B cell (primary cell): ENCODE data around the gene GPR21. TPM values are rescaled to one million over a fixed set of nuclear protein-coding genes. Genes with fewer than 3 reads are reported as not detected.

ENCODE experiments used
- ATAC-seq: fragments of 200-7000 bp; cut with Tn5 transposase; one replicate; pipeline ENCODE4 v1.10.0; 2021; ENCODE audit warnings: low read depth, mild to moderate bottlenecking, moderate number of reproducible peaks, moderate library complexity
- CTCF ChIA-PET: fragments of 350-600 bp; sonication (Branson Sonifier 250); formaldehyde crosslinking; loops from one replicate; lab custom pipeline; 2021; ENCODE audit warnings: antibody characterized with exemption, inconsistent platforms; lab: Charles Lee
- POLR2A ChIA-PET: fragments of 350-600 bp; sonication (Branson Sonifier 250); formaldehyde crosslinking; loops from one replicate; lab custom pipeline; 2021; ENCODE audit warnings: antibody characterized with exemption; lab: Charles Lee
- DNase-seq: peaks from one replicate; pipeline ENCODE4 v3.0.0; 2013
- H2AFZ ChIP-seq: 2 replicates; pipeline ENCODE4 v1.6.1; 2012; ENCODE audit warnings: mild to moderate bottlenecking, low read depth, low read length; ENCODE audit not compliant: insufficient read depth, poor library complexity, severe bottlenecking
- H3K27ac ChIP-seq, 2 donors: 1 replicate in 1 of 2; 2 replicates in 1 of 2; pipeline ENCODE4 v1.5.1; 2012 to 2013; ENCODE audit warnings: low read length in 2 of 2, mild to moderate bottlenecking in 2 of 2, moderate library complexity in 1 of 2
- H3K27me3 ChIP-seq, 4 experiments: fragments of 200-600 bp in 1 of 4; sonication (generic) in 1 of 4; replicated peaks in 1 of 4; 1 replicate in 2 of 4; 2 replicates in 2 of 4; pipeline versions ENCODE4 v1.6.1 to v1.7.0; 2013 to 2016; ENCODE audit warnings: low read length in 3 of 4, mild to moderate bottlenecking in 2 of 4, mixed read lengths in 1 of 4, moderate library complexity in 1 of 4; ENCODE audit not compliant: insufficient read depth in 4 of 4, control insufficient read depth in 3 of 4; ENCODE audit errors: control extremely low read depth in 1 of 4
- H3K36me3 ChIP-seq, 2 experiments: replicated peaks in 1 of 2; 1 replicate in 1 of 2; 2 replicates in 1 of 2; pipeline versions ENCODE4 v1.6.1 to v1.7.1; 2013; ENCODE audit warnings: low read length in 1 of 2; ENCODE audit not compliant: insufficient read depth in 2 of 2, control insufficient read depth in 1 of 2; ENCODE audit errors: control extremely low read depth in 1 of 2, extremely low read depth in 1 of 2
- H3K4me1 ChIP-seq, 2 donors: fragments of 200-600 bp in 1 of 2; sonication (generic) in 1 of 2; 1 replicate in 1 of 2; 2 replicates in 1 of 2; pipeline versions ENCODE4 v1.5.1 to v1.6.1; 2013 to 2017; ENCODE audit warnings: low read length in 2 of 2; ENCODE audit not compliant: control insufficient read depth in 2 of 2, insufficient read depth in 2 of 2
- H3K4me2 ChIP-seq: replicated peaks from 2 replicates; pipeline ENCODE3; 2012; ENCODE audit warnings: mild to moderate bottlenecking, low read depth, low read length; ENCODE audit not compliant: poor library complexity, severe bottlenecking
- H3K4me3 ChIP-seq, 5 experiments: fragments of 200-600 bp in 1 of 5; sonication (generic) in 1 of 5; 1 replicate in 3 of 5; 2 replicates in 2 of 5; pipeline versions ENCODE4 v1.5.1 to v1.7.0; 2011 to 2016; ENCODE audit warnings: low read length in 4 of 5, mild to moderate bottlenecking in 4 of 5, low read depth in 2 of 5, control low read depth in 1 of 5, moderate library complexity in 1 of 5; ENCODE audit not compliant: insufficient read depth in 1 of 5; ENCODE audit errors: control extremely low read depth in 1 of 5, extremely low read depth in 1 of 5
- H3K79me2 ChIP-seq: fragments of 200-600 bp; sonication (generic); one replicate; pipeline ENCODE4 v1.6.0; 2016; ENCODE audit warnings: low read length; ENCODE audit not compliant: control insufficient read depth, insufficient read depth
- H3K9ac ChIP-seq: fragments of 200-600 bp; sonication (generic); 2 replicates; pipeline ENCODE4 v1.6.1; 2017; ENCODE audit warnings: mild to moderate bottlenecking, low read length, moderate library complexity
- H3K9me3 ChIP-seq, 3 donors: one replicate each; pipeline versions ENCODE4 v1.6.1 to v1.7.1; 2013; ENCODE audit warnings: low read length in 2 of 3; ENCODE audit not compliant: control insufficient read depth in 2 of 3, insufficient read depth in 1 of 3; ENCODE audit errors: control extremely low read depth in 1 of 3
- H4K20me1 ChIP-seq: 2 replicates; pipeline ENCODE4 v1.6.0; 2012; ENCODE audit warnings: mild to moderate bottlenecking, low read length; ENCODE audit not compliant: insufficient read depth, control insufficient read depth, poor library complexity, severe bottlenecking
- H3K27ac Mint-ChIP-seq: one replicate; pipeline ENCODE4 v1.8.0; 2021; ENCODE audit warnings: mixed read lengths
- H3K27me3 Mint-ChIP-seq: one replicate; pipeline ENCODE4 v1.8.0; 2021; ENCODE audit warnings: mixed read lengths
- H3K4me1 Mint-ChIP-seq: one replicate; pipeline ENCODE4 v1.8.0; 2021; ENCODE audit warnings: mixed read lengths
- H3K4me3 Mint-ChIP-seq: one replicate; pipeline ENCODE4 v1.8.0; 2021; ENCODE audit warnings: mixed read lengths
- H3K9me3 Mint-ChIP-seq: one replicate; pipeline ENCODE4 v1.8.0; 2022; ENCODE audit warnings: mixed read lengths; ENCODE audit not compliant: insufficient read depth
- EZH2 ChIP-seq: IDR thresholded peaks from 2 replicates; pipeline ENCODE4 v1.6.1; 2012; ENCODE audit warnings: borderline replicate concordance, low read depth, mild to moderate bottlenecking, moderate library complexity, low read length; ENCODE audit not compliant: insufficient read depth, poor library complexity, severe bottlenecking
- WGBS: methylation state at CpG from one replicate; pipeline ENCODE4 v1.1.5; 2013; ENCODE audit warnings: missing lambda C conversion rate; ENCODE audit not compliant: insufficient coverage; 5-methylcytosine and 5-hydroxymethylcytosine counted together
- intact Hi-C: fragments of 100-400 bp; cut with micrococcal nuclease; formaldehyde crosslinking; loops from one replicate; pipeline ENCODE4 v1.10.0; 2022
- polyA plus RNA-seq: library from polyadenylated mRNA; depleted of rRNA; stranded (reverse); fragments of >200 nt; gene quantifications from 2 replicates; pipeline ENCODE4 v1.2.3, GENCODE V29; 2012
- total RNA-seq, 2 donors: library from RNA; stranded (reverse); fragments of 120-200 nt in 1 of 2; gene quantifications; 1 replicate in 1 of 2; 2 replicates in 1 of 2; pipeline versions ENCODE4 v1.2.3 to v1.2.4, GENCODE V29; 2013 to 2022
- TF ChIP-seq, protein P1 (sequence below): fragments of 200-600 bp; IDR thresholded peaks from one replicate; pipeline ENCODE4 v1.8.0; 2022; ENCODE audit warnings: antibody characterized with exemption, mild to moderate bottlenecking

The GPR21 gene
- total and polyA plus RNA-seq, 2 donors (not counting 1 experiment from before 2014, with no cell fraction given): 0.13 to 2.5 TPM

- H3K27me3 ChIP-seq: no peaks in the 10 kb centered on the region
- Mint-ChIP-seq H3K4me3 (no peak overlapping the region), H3K4me1 (no peaks in the 10 kb centered on the region), H3K27ac (no peak overlapping the region), H3K27me3 (no peaks in the 10 kb centered on the region), H3K9me3 (no peaks in the 10 kb centered on the region)
- no peak overlapping the region for H3K9ac ChIP-seq
- peaks cover 0 to 28% of the 10 kb centered on the region in 2 experiments for H3K36me3 ChIP-seq
- TF ChIP-seq, protein P1, sequence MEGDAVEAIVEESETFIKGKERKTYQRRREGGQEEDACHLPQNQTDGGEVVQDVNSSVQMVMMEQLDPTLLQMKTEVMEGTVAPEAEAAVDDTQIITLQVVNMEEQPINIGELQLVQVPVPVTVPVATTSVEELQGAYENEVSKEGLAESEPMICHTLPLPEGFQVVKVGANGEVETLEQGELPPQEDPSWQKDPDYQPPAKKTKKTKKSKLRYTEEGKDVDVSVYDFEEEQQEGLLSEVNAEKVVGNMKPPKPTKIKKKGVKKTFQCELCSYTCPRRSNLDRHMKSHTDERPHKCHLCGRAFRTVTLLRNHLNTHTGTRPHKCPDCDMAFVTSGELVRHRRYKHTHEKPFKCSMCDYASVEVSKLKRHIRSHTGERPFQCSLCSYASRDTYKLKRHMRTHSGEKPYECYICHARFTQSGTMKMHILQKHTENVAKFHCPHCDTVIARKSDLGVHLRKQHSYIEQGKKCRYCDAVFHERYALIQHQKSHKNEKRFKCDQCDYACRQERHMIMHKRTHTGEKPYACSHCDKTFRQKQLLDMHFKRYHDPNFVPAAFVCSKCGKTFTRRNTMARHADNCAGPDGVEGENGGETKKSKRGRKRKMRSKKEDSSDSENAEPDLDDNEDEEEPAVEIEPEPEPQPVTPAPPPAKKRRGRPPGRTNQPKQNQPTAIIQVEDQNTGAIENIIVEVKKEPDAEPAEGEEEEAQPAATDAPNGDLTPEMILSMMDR: no peak
- TF ChIP-seq EZH2: no peak
- no peak overlapping the region for H2AFZ ChIP-seq
- no peak overlapping the region for H3K4me3 ChIP-seq
- intact Hi-C loops: no loop called here
- no peaks in the 10 kb centered on the region for H4K20me1 ChIP-seq
- H3K27ac ChIP-seq: no peak overlapping the region
- CTCF ChIA-PET: interaction anchor here (0.6 kb wide), 1 partner anchor 56 kb away, joined by 3 read pairs; no protein-coding TSS in a partner anchor
- DNase-seq (no peak), ATAC-seq (no peak)
- H3K79me2 ChIP-seq: no peaks in the 10 kb centered on the region
- H3K4me1 ChIP-seq: no peaks in the 10 kb centered on the region
- H3K4me2 ChIP-seq: no peak overlapping the region
- no CpG with 5 or more reads among the region's 2 CpGs for WGBS
- H3K9me3 ChIP-seq: no peaks in the 10 kb centered on the region
- POLR2A ChIA-PET: no interaction called here
Observed at GRCh38 chr9:123063177-123063598, 29.7 kb downstream of the GPR21 start.

GRCh38 chr9:123063896-123064295, 30.4 kb downstream of the GPR21 start:
- intact Hi-C loops: no loop called here
- no peaks in the 10 kb centered on the region for H3K9me3 ChIP-seq
- DNase-seq (no peak), ATAC-seq (no peak)
- H3K36me3 ChIP-seq: peaks cover 0 to 28% of the 10 kb centered on the region in 2 experiments
- H3K4me1 ChIP-seq: no peaks in the 10 kb centered on the region
- no peaks in the 10 kb centered on the region for H3K79me2 ChIP-seq
- H3K4me1 Mint-ChIP-seq: no peaks in the 10 kb centered on the region
- H2AFZ ChIP-seq: no peak overlapping the region
- no peak overlapping the region for H3K27ac Mint-ChIP-seq
- H3K4me3 ChIP-seq: no peak overlapping the region
- 96% methylated on average over 11 of the region's 11 CpGs for WGBS
- H3K9me3 Mint-ChIP-seq: no peaks in the 10 kb centered on the region
- H4K20me1 ChIP-seq: no peaks in the 10 kb centered on the region
- no peak overlapping the region for H3K4me3 Mint-ChIP-seq
- CTCF ChIA-PET: no interaction called here
- H3K27me3 ChIP-seq: no peaks in the 10 kb centered on the region
- H3K27me3 Mint-ChIP-seq: no peaks in the 10 kb centered on the region
- no peak overlapping the region for H3K4me2 ChIP-seq
- H3K27ac ChIP-seq: no peak overlapping the region
- POLR2A ChIA-PET: no interaction called here
- H3K9ac ChIP-seq: no peak overlapping the region
- no peak for TF ChIP-seq EZH2
- TF ChIP-seq, protein P1: no peak
